Gastrocnemius medialis (tissue), 4 donors: Measurements from ENCODE around the gene DEPDC4. TPM values are rescaled to one million over a fixed set of nuclear protein-coding genes. Genes with fewer than 3 reads are reported as not detected.
A peak's percentile ranks its signal among the peaks of the same experiment; 100 is the strongest.

Experiments
- ATAC-seq, 2 donors: fragments of 150-250 bp; one replicate each; pipeline ENCODE4 v1.9.1; 2016
- DNase-seq, 2 donors: peaks; one replicate each; pipeline ENCODE4 v3.0.0-alpha.2; 2019
- H3K27ac ChIP-seq, 4 donors: fragments of 200-600 bp; sonication (generic); 1 replicate in 1 of 4; 2 replicates in 3 of 4; pipeline ENCODE4 v1.5.1; 2016 to 2018; ENCODE audit warnings: mild to moderate bottlenecking in 2 of 4, moderate library complexity in 1 of 4
- H3K27me3 ChIP-seq, 3 donors: fragments of 200-600 bp; sonication (generic) in 2 of 3; 1 replicate in 1 of 3; 2 replicates in 2 of 3; pipeline versions ENCODE4 v1.5.1 to v1.6.0; 2016 to 2019; ENCODE audit warnings: mild to moderate bottlenecking in 1 of 3, moderate library complexity in 1 of 3
- H3K36me3 ChIP-seq, 2 donors: fragments of 200-600 bp; sonication (generic) in 1 of 2; one replicate each; pipeline ENCODE4 v1.5.1; 2017 to 2018
- H3K4me1 ChIP-seq, 2 donors: fragments of 200-600 bp; sonication (generic) in 1 of 2; one replicate each; pipeline ENCODE4 v1.5.1; 2016 to 2017; ENCODE audit warnings: mild to moderate bottlenecking in 2 of 2
- H3K4me3 ChIP-seq, 4 donors: fragments of 200-600 bp; sonication (generic) in 3 of 4; 1 replicate in 1 of 4; 2 replicates in 3 of 4; pipeline ENCODE4 v1.5.1; 2016 to 2019; ENCODE audit warnings: mild to moderate bottlenecking in 2 of 4
- H3K9me3 ChIP-seq, 3 donors: fragments of 200-600 bp; sonication (generic) in 2 of 3; 1 replicate in 1 of 3; 2 replicates in 2 of 3; pipeline ENCODE4 v1.5.1; 2016 to 2019
- POLR2A ChIP-seq, 2 donors: fragments of 450-650 bp; IDR thresholded peaks; one replicate each; pipeline ENCODE4 v1.6.1; 2017; ENCODE audit warnings: antibody characterized with exemption in 2 of 2, mild to moderate bottlenecking in 2 of 2, moderate library complexity in 2 of 2
- in situ Hi-C, 4 donors: fragments of 200-750 bp; cut with MboI; loops; one replicate each; pipeline versions ENCODE4 v1.15.0 to v1.8.0; 2017; ENCODE audit warnings: low sequenced_read_pairs in 4 of 4
- intact Hi-C: fragments of 100-400 bp; cut with DNase I; formaldehyde crosslinking; loops from one replicate; pipeline ENCODE4 v1.15.1; 2023; ENCODE audit warnings: low total_unique reads
- total RNA-seq, 4 donors: library from RNA; depleted of rRNA; stranded (reverse); fragments of >200 nt; gene quantifications; one replicate each; pipeline versions ENCODE4 v1.1.0 to v1.2.3, GENCODE V29; 2016
- TF ChIP-seq, protein P1 (sequence below), 5 experiments: fragments of 450-650 bp in 3 of 5; fragments of 200-600 bp in 2 of 5; sonication (generic) in 2 of 5; IDR thresholded peaks in 4 of 5; conservative IDR thresholded peaks in 1 of 5; 1 replicate in 4 of 5; 2 replicates in 1 of 5; pipeline ENCODE4 v1.5.1; 2016 to 2019; ENCODE audit warnings: antibody characterized with exemption in 5 of 5, mild to moderate bottlenecking in 3 of 5, moderate library complexity in 3 of 5

The DEPDC4 gene
- total RNA-seq, 4 donors from 2014 or later: not detected

DNA sequence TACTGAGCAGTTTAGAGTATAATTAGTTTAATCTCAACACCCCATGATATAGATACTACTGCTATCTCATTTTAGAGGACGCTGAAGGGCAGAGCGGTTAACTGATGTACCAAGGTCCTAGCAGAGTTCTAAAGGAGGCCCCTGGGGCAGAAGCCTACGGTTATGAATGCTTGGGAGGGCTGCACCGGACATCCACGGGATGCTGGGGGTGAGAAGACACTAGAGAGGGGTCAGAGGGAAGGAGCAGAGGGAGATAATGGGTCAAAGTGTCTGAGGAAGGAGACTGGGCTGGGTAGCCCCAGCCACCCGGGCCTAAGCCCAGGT, 67.9 kb downstream of the DEPDC4 start:
- H3K4me3 ChIP-seq: peak overlapping the region; percentile 75 to 82 (median 82)
- no peak for ATAC-seq
- no peaks in the 10 kb centered on the region for H3K27me3 ChIP-seq
- H3K9me3 ChIP-seq: no peaks in the 10 kb centered on the region
- no peak for TF ChIP-seq POLR2A (IDR thresholded peaks at IDR 0.05)
- in situ Hi-C loops (loop anchor here in 1 of 4 donors (5.0 kb wide), 1 partner anchor 52 kb away; no protein-coding TSS in a partner anchor), intact Hi-C loops (no loop called here)
- DNase-seq: no peak
- no peak overlapping the region for H3K27ac ChIP-seq
- H3K4me1 ChIP-seq: peaks cover 6 to 15% of the 10 kb centered on the region in 2 donors
- no peaks in the 10 kb centered on the region for H3K36me3 ChIP-seq

DNA sequence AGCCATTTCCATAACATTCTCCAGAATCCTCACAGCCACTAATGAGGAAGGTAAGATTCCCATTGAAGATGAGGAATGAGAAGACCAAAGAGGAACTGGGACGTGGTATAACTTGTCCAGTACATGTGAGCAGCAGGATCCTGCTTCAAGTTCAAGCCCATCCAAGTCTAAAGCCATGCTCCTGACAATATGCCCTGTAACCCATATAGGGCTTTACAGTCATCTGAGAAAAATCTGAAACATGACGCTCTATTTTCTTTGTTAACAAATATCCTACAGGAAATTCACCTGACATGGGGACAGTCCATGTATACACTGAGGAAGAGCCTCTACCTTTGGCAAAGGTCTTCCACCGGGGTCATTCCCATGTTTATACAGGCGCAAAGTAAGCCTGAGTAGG, 69.4 kb downstream of the DEPDC4 start:
- no peak overlapping the region for H3K27ac ChIP-seq
- H3K9me3 ChIP-seq: no peaks in the 10 kb centered on the region
- H3K27me3 ChIP-seq: no peaks in the 10 kb centered on the region
- intact Hi-C loops: no loop called here
- no peaks in the 10 kb centered on the region for H3K36me3 ChIP-seq
- no peak for ATAC-seq
- TF ChIP-seq, protein P1, sequence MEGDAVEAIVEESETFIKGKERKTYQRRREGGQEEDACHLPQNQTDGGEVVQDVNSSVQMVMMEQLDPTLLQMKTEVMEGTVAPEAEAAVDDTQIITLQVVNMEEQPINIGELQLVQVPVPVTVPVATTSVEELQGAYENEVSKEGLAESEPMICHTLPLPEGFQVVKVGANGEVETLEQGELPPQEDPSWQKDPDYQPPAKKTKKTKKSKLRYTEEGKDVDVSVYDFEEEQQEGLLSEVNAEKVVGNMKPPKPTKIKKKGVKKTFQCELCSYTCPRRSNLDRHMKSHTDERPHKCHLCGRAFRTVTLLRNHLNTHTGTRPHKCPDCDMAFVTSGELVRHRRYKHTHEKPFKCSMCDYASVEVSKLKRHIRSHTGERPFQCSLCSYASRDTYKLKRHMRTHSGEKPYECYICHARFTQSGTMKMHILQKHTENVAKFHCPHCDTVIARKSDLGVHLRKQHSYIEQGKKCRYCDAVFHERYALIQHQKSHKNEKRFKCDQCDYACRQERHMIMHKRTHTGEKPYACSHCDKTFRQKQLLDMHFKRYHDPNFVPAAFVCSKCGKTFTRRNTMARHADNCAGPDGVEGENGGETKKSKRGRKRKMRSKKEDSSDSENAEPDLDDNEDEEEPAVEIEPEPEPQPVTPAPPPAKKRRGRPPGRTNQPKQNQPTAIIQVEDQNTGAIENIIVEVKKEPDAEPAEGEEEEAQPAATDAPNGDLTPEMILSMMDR (IDR thresholded peaks at IDR 0.05 in 4 of 5, conservative IDR thresholded peaks at IDR 0.05 in 1 of 5): no peak
- TF ChIP-seq POLR2A (IDR thresholded peaks at IDR 0.05): no peak
- peaks cover 6 to 15% of the 10 kb centered on the region in 2 donors for H3K4me1 ChIP-seq
- in situ Hi-C loops: loop anchor here in 1 of 4 donors (5.0 kb wide), 1 partner anchor 50 kb away; no protein-coding TSS in a partner anchor
- no peak overlapping the region for H3K4me3 ChIP-seq
- no peak for DNase-seq

- TF ChIP-seq POLR2A (IDR thresholded peaks at IDR 0.05): no peak
- TF ChIP-seq, protein P1 (IDR thresholded peaks at IDR 0.05 in 4 of 5, conservative IDR thresholded peaks at IDR 0.05 in 1 of 5): no peak
- intact Hi-C loops (no loop called here), in situ Hi-C loops (no loop called here)
- Histone ChIP-seq H3K27ac (no peak overlapping the region), H3K4me3 (no peak overlapping the region), H3K4me1 (no peaks in the 10 kb centered on the region), H3K36me3 (no peaks in the 10 kb centered on the region), H3K9me3 (no peaks in the 10 kb centered on the region), H3K27me3 (no peaks in the 10 kb centered on the region)
- ATAC-seq: no peak
- no peak for DNase-seq
These were observed 73.8 kb downstream of the DEPDC4 start for GRCh38 chr12:100193085-100193484.

Other genes with a start within 250 kb of the DEPDC4 start
- 10 to 100 TPM; 33.6 to 71.3 (median 42.5) TPM for gene BLTP3B, start 124.2 kb downstream of the DEPDC4 start, total RNA-seq
- 10 to 100 TPM in 3 of 4 donors, 1 to 10 TPM in 1; 8.4 to 19.2 (median 16.6) TPM for gene ACTR6, start 66.3 kb downstream of the DEPDC4 start, total RNA-seq
- 10 to 100 TPM; 28.9 to 44.9 (median 33.3) TPM for gene SCYL2, start 98 bp upstream of the DEPDC4 start, total RNA-seq
- under 1 TPM in 1 of 4 donors, not detected in 3; 0.31 TPM for gene SLC17A8, start 90.0 kb upstream of the DEPDC4 start, total RNA-seq
- gene NR1H4, start 206.8 kb upstream of the DEPDC4 start, total RNA-seq: under 1 TPM in 1 of 4 donors, not detected in 3; 0.20 TPM